Measurements from ENCODE around the gene TFDP2. TPM values are rescaled to one million over a fixed set of nuclear protein-coding genes. Genes with fewer than 3 reads are reported as not detected.

TFDP2 gene
- total and polyA plus RNA-seq, 9 of the 15 experiments (the other 6 are each of a cell fraction or from before 2014, with no cell fraction given): 95.6 to 179 (median 126) TPM

- TF ChIP-seq TOE1 (IDR thresholded peaks at IDR 0.05; ENCODE audit: borderline replicate concordance): peak; percentile 40; the same call in 1 of the 2 replicates
- no peak for TF ChIP-seq TOE1 (CRISPR knock-in tag; IDR thresholded peaks at IDR 0.05; ENCODE audit: borderline replicate concordance, low read depth)
- no peak for TF ChIP-seq RERE (CRISPR knock-in tag; IDR thresholded peaks at IDR 0.05; ENCODE audit: borderline replicate concordance)
- TF ChIP-seq GABPA (tag; conservative IDR thresholded peaks at IDR 0.05; ENCODE audit: low read depth): 0 out of 2 replicates have a peak, but pooled peaks have one; percentile 22
- TF ChIP-seq SETDB1 (IDR thresholded peaks at IDR 0.05; ENCODE audit: low read length): no peak
- peak; percentile 49; the same call in 1 of the 2 replicates for TF ChIP-seq CUX1 (CRISPR knock-in tag; IDR thresholded peaks at IDR 0.05)
- no peak for TF ChIP-seq SREBF2 (CRISPR knock-in tag; IDR thresholded peaks at IDR 0.05)
- TF ChIP-seq PHF8 (IDR thresholded peaks at IDR 0.05; ENCODE audit: borderline replicate concordance, low read length): peak; percentile 39; the same call in 1 of the 2 replicates
- TF ChIP-seq KLF16 (IDR thresholded peaks at IDR 0.05): no peak
- TF ChIP-seq RBM25 (IDR thresholded peaks at IDR 0.05; ENCODE audit: low read depth, low read length, severe bottlenecking): no peak
- TF ChIP-seq TCF7L2 (IDR thresholded peaks at IDR 0.05; ENCODE audit: low read depth, low read length): no peak
- no peak for TF ChIP-seq ZKSCAN1 (IDR thresholded peaks at IDR 0.05; ENCODE audit: low read depth, low read length)
- no peak for TF ChIP-seq TEAD1 (CRISPR knock-in tag; IDR thresholded peaks at IDR 0.05)
- TF ChIP-seq ZZZ3 (IDR thresholded peaks at IDR 0.05): no peak
- no peak for TF ChIP-seq THRA (IDR thresholded peaks at IDR 0.05)
These were observed 121.0 kb downstream of the TFDP2 start (continued) for GRCh38 chr3:142028243-142028777.

Data from K562 (cell line).